ENCODE results near the gene KLF15. TPM values are rescaled to one million over a fixed set of nuclear protein-coding genes. Genes with fewer than 3 reads are reported as not detected.

The KLF15 gene
- total RNA-seq, 1 donor from 2014 or later, result 19.3 TPM

GRCh38 chr3:126389112-126389793, 32.0 kb upstream of the KLF15 start:
- Mint-ChIP-seq H3K4me3 (peak overlapping the region; percentile 31), H3K36me3 (ENCODE audit: low read depth) (no peaks in the 10 kb centered on the region), H3K27me3 (ENCODE audit: low read depth) (peaks cover 17% of the 10 kb centered on the region), H3K27ac (ENCODE audit: unreplicated experiment) (peak overlapping the region; percentile 12), H3K9me3 (no peaks in the 10 kb centered on the region), H3K4me1 (peaks cover 6% of the 10 kb centered on the region)
- DNase-seq (ENCODE audit: low read depth, low spot score), result peak; percentile 77
- peak; percentile 91 for TF ChIP-seq CTCF (conservative IDR thresholded peaks at IDR 0.05)

- no peak overlapping the region for H3K4me3 Mint-ChIP-seq
- DNase-seq (ENCODE audit: low read depth, low spot score), result no peak
- no peak overlapping the region for H3K27ac Mint-ChIP-seq (ENCODE audit: unreplicated experiment)
- no peaks in the 10 kb centered on the region for H3K9me3 Mint-ChIP-seq
- peaks cover 6% of the 10 kb centered on the region for H3K4me1 Mint-ChIP-seq
- TF ChIP-seq CTCF (conservative IDR thresholded peaks at IDR 0.05), result no peak
- no peaks in the 10 kb centered on the region for H3K27me3 Mint-ChIP-seq (ENCODE audit: low read depth)
- H3K36me3 Mint-ChIP-seq (ENCODE audit: low read depth), result no peaks in the 10 kb centered on the region
These were observed 24.8 kb upstream of the KLF15 start for GRCh38 chr3:126381966-126382365.

- Mint-ChIP-seq H3K4me3 (no peak overlapping the region), H3K9me3 (no peaks in the 10 kb centered on the region), H3K4me1 (peaks cover 16% of the 10 kb centered on the region), H3K36me3 (ENCODE audit: low read depth) (no peaks in the 10 kb centered on the region), H3K27me3 (ENCODE audit: low read depth) (no peaks in the 10 kb centered on the region), H3K27ac (ENCODE audit: unreplicated experiment) (peak overlapping the region; percentile 84)
- no peak for DNase-seq (ENCODE audit: low read depth, low spot score)
- no peak for TF ChIP-seq CTCF (conservative IDR thresholded peaks at IDR 0.05)
These were observed 23.0 kb upstream of the KLF15 start for GRCh38 chr3:126380011-126380768.

GRCh38 chr3:126378341-126378751, 21.1 kb upstream of the KLF15 start:
- Mint-ChIP-seq H3K9me3 (no peaks in the 10 kb centered on the region), H3K27ac (ENCODE audit: unreplicated experiment) (peak overlapping the region; percentile 27), H3K27me3 (ENCODE audit: low read depth) (no peaks in the 10 kb centered on the region), H3K4me3 (no peak overlapping the region), H3K36me3 (ENCODE audit: low read depth) (no peaks in the 10 kb centered on the region), H3K4me1 (peaks cover 23% of the 10 kb centered on the region)
- TF ChIP-seq CTCF (conservative IDR thresholded peaks at IDR 0.05), result no peak
- DNase-seq (ENCODE audit: low read depth, low spot score), result no peak

- no peak for DNase-seq (ENCODE audit: low read depth, low spot score)
- peaks cover 23% of the 10 kb centered on the region for H3K4me1 Mint-ChIP-seq
- no peak overlapping the region for H3K4me3 Mint-ChIP-seq
- H3K27ac Mint-ChIP-seq (ENCODE audit: unreplicated experiment), result no peak overlapping the region
- H3K36me3 Mint-ChIP-seq (ENCODE audit: low read depth), result no peaks in the 10 kb centered on the region
- H3K9me3 Mint-ChIP-seq, result no peaks in the 10 kb centered on the region
- no peaks in the 10 kb centered on the region for H3K27me3 Mint-ChIP-seq (ENCODE audit: low read depth)
- TF ChIP-seq CTCF (conservative IDR thresholded peaks at IDR 0.05), result no peak
These were observed 20.0 kb upstream of the KLF15 start for GRCh38 chr3:126377211-126377610.

All from neural crest cell (in vitro differentiated cells).